ENCODE results near the gene LY6G6C.

The LY6G6C gene

DNA sequence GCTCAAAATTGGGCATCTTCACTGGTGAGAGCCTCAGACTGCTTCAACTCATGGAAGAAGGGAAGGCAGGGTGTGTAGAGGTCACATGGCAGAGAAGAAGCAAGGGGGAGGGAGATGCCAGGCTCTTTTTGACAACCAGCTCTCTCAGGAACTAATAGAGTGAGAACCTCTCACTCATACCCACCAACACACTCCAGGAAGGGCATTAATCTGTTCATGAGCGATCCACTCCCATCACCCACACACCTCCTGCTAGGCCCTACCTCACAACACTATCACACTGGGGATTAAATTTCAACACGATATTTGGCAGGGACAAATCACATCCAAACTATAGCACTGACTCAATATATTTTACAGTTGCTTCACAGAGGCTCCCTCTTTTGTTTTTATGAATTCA lies 20.3 kb upstream of the LY6G6C start:
- Histone ChIP-seq H3K27ac (ENCODE audit: low read depth, low read length) (no peak overlapping the region), H3K4me3 (ENCODE audit: low read depth, low read length) (no peak overlapping the region), H3K9me3 (ENCODE audit: control insufficient read depth, insufficient read depth, low read length) (no peaks in the 10 kb centered on the region), H3K9ac (ENCODE audit: low read depth, low read length) (no peak overlapping the region), H3K4me1 (ENCODE audit: control insufficient read depth, insufficient read depth, low read length) (peaks cover 25% of the 10 kb centered on the region), H3K27me3 (ENCODE audit: control insufficient read depth, insufficient read depth, low read length) (no peaks in the 10 kb centered on the region), H3K36me3 (ENCODE audit: control insufficient read depth, insufficient read depth, low read length) (peaks cover 11% of the 10 kb centered on the region)

GRCh38 chr6:31740397-31741223 lies 19.1 kb upstream of the LY6G6C start:
- peak overlapping the region; percentile 97 for H3K9ac ChIP-seq (ENCODE audit: low read depth, low read length)
- peaks cover 28% of the 10 kb centered on the region for H3K4me1 ChIP-seq (ENCODE audit: control insufficient read depth, insufficient read depth, low read length)
- no peaks in the 10 kb centered on the region for H3K27me3 ChIP-seq (ENCODE audit: control insufficient read depth, insufficient read depth, low read length)
- no peaks in the 10 kb centered on the region for H3K9me3 ChIP-seq (ENCODE audit: control insufficient read depth, insufficient read depth, low read length)
- H3K27ac ChIP-seq (ENCODE audit: low read depth, low read length) = peak overlapping the region; percentile 86
- peaks cover 11% of the 10 kb centered on the region for H3K36me3 ChIP-seq (ENCODE audit: control insufficient read depth, insufficient read depth, low read length)
- peak overlapping the region; percentile 59 for H3K4me3 ChIP-seq (ENCODE audit: low read depth, low read length)

GRCh38 chr6:31739639-31740396 lies 18.3 kb upstream of the LY6G6C start, which contains the start of gene MSH5:
TSS of gene MSH5 (plus strand) at chr6:31740005. CDS start at chr6:31740467, 462 bp downstream.
- Histone ChIP-seq H3K4me3 (ENCODE audit: low read depth, low read length) (peak within 1 kb of the TSS; percentile 60), H3K4me1 (ENCODE audit: control insufficient read depth, insufficient read depth, low read length) (peaks cover 28% of the 10 kb centered on the region), H3K27ac (ENCODE audit: low read depth, low read length) (peak within 1 kb of the TSS; percentile 87), H3K27me3 (ENCODE audit: control insufficient read depth, insufficient read depth, low read length) (no peaks in the 10 kb centered on the region), H3K9me3 (ENCODE audit: control insufficient read depth, insufficient read depth, low read length) (no peaks in the 10 kb centered on the region), H3K36me3 (ENCODE audit: control insufficient read depth, insufficient read depth, low read length) (peaks cover 11% of the 10 kb centered on the region), H3K9ac (ENCODE audit: low read depth, low read length) (peak within 1 kb of the TSS; percentile 97)

GRCh38 chr6:31737991-31738979 lies 16.7 kb upstream of the LY6G6C start:
- H3K9ac ChIP-seq (ENCODE audit: low read depth, low read length) = 0 out of 2 replicates have a peak overlapping the region, but pooled peaks have one; percentile 4
- peaks cover 23% of the 10 kb centered on the region for H3K36me3 ChIP-seq (ENCODE audit: control insufficient read depth, insufficient read depth, low read length)
- H3K4me1 ChIP-seq (ENCODE audit: control insufficient read depth, insufficient read depth, low read length) = peaks cover 34% of the 10 kb centered on the region
- peak overlapping the region; percentile 3; the same call in 1 of the 2 replicates for H3K4me3 ChIP-seq (ENCODE audit: low read depth, low read length)
- H3K27ac ChIP-seq (ENCODE audit: low read depth, low read length) = peak overlapping the region; percentile 92
- H3K27me3 ChIP-seq (ENCODE audit: control insufficient read depth, insufficient read depth, low read length) = no peaks in the 10 kb centered on the region
- H3K9me3 ChIP-seq (ENCODE audit: control insufficient read depth, insufficient read depth, low read length) = no peaks in the 10 kb centered on the region

DNA sequence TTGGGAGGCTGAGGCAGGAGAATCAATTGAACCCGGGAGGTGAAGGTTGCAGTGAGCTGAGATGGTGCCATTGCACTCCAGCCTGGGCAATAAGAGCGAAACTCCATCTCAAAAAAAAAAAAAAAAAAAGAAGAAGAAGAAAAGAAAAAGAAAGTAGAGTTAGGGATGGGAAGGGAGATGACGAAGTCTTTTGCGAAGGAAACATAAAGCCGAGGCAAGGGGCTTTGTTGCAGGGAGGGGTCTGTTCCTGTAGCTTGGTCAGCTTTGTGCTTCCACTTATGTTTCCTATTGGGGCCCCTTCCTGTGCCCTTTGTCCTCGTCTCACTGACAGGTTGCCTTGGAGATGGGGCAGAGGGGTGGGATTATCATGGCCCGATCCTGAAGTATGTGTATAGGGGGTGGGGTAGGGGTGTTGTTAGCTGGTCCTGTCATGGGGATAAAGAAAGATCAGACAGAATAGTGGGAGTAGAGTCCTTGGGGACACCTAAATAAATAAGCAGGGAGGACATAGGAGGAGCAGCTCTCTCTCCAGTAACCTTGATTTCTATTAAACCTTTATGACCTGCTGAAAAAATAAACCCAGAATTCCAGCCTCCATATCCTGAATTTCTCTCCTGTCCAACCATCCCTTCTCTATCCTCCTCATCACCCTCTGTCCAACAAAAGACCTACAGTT lies 15.9 kb upstream of the LY6G6C start:
- H3K4me3 ChIP-seq (ENCODE audit: low read depth, low read length) = peak overlapping the region; percentile 3; the same call in 1 of the 2 replicates

DNA sequence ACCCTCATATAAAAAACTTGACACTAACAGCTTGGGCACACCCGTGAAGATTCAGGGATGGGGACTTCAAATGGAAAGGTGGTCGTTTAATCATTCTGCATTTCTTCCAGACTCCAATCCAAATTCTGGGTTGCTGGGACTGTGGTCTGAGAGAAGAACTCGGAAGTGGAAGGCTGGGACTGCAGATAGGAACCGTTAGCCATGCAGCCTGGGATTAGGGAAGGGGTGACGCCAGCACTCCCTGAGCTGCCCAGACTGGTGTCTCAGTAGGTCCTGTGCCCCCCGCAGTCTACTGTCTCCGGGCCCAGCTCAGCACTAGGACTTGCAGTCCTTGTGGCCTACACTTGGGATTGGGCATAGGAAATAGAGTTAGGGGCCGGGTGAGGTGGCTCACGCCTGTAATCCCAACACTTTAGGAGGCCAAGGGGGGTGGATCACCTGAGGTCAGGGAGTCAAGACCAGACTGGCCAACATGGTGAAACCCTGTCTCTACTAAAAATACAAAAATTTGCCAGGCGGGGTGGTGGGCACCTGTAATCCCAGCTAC lies 15.3 kb upstream of the LY6G6C start:
- peak overlapping the region; percentile 92 for H3K27ac ChIP-seq (ENCODE audit: low read depth, low read length)
- peaks cover 33% of the 10 kb centered on the region for H3K36me3 ChIP-seq (ENCODE audit: control insufficient read depth, insufficient read depth, low read length)
- H3K9me3 ChIP-seq (ENCODE audit: control insufficient read depth, insufficient read depth, low read length) = no peaks in the 10 kb centered on the region
- H3K4me1 ChIP-seq (ENCODE audit: control insufficient read depth, insufficient read depth, low read length) = peaks cover 34% of the 10 kb centered on the region
- H3K27me3 ChIP-seq (ENCODE audit: control insufficient read depth, insufficient read depth, low read length) = no peaks in the 10 kb centered on the region
- H3K9ac ChIP-seq (ENCODE audit: low read depth, low read length) = no peak overlapping the region
- peak overlapping the region; percentile 83 for H3K4me3 ChIP-seq (ENCODE audit: low read depth, low read length)

More for the DNA sequence above, 15.9 kb upstream of the LY6G6C start:
- Histone ChIP-seq H3K27ac (ENCODE audit: low read depth, low read length) (peak overlapping the region; percentile 92), H3K36me3 (ENCODE audit: control insufficient read depth, insufficient read depth, low read length) (peaks cover 29% of the 10 kb centered on the region), H3K27me3 (ENCODE audit: control insufficient read depth, insufficient read depth, low read length) (no peaks in the 10 kb centered on the region), H3K9me3 (ENCODE audit: control insufficient read depth, insufficient read depth, low read length) (no peaks in the 10 kb centered on the region), H3K4me1 (ENCODE audit: control insufficient read depth, insufficient read depth, low read length) (peaks cover 34% of the 10 kb centered on the region), H3K9ac (ENCODE audit: low read depth, low read length) (no peak overlapping the region)

DNA sequence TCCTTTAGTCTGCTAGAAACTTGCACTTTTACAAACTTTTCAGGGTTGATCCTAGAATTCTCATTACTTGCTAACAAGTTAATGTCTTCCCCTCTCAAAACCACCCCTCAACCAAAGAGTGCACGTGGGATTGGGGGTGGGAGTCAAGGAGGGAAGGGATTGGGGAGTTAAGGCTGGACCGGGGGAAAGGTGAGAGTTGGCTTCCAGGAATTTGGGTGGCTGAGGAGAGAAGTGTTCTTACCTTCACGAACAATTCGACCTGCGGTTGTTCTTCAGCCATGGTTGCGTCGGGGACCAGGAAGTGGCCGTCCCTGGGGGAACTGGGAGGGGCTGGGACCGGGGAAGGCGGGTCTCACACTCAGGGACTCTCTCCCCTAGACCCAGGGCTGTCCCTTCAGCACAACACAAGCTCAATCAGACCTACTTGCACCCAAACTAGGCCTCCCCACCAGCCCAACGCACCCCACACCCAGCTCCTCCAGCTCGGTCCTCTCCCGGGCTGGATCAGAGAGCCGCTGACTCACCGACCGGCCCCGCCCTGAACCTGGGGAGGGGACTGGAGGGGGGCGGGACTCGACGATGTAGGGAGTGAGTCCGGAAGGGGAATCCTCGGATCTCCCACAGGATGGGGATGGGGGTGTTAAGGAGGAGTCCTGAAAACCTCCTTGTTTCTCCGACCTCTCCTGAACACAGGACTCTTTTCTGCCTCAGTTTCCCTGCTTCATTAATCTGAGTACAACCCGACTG lies 14.6 kb upstream of the LY6G6C start, which contains the start of gene CLIC1:
CLIC1 (minus strand) TSS at position 510 of the 747 bp plus-strand sequence; CDS start at position 280, 230 bp downstream.
- no peaks in the 10 kb centered on the region for H3K27me3 ChIP-seq (ENCODE audit: control insufficient read depth, insufficient read depth, low read length)
- H3K9ac ChIP-seq (ENCODE audit: low read depth, low read length) = peak within 1 kb of the TSS; percentile 64
- H3K9me3 ChIP-seq (ENCODE audit: control insufficient read depth, insufficient read depth, low read length) = no peaks in the 10 kb centered on the region
- peak within 1 kb of the TSS; percentile 92 for H3K27ac ChIP-seq (ENCODE audit: low read depth, low read length)
- H3K4me3 ChIP-seq (ENCODE audit: low read depth, low read length) = peak within 1 kb of the TSS; percentile 83
- H3K4me1 ChIP-seq (ENCODE audit: control insufficient read depth, insufficient read depth, low read length) = peaks cover 34% of the 10 kb centered on the region
- peaks cover 32% of the 10 kb centered on the region for H3K36me3 ChIP-seq (ENCODE audit: control insufficient read depth, insufficient read depth, low read length)

- H3K27ac ChIP-seq (ENCODE audit: low read depth, low read length) = peak overlapping the region; percentile 92
- H3K4me1 ChIP-seq (ENCODE audit: control insufficient read depth, insufficient read depth, low read length) = peaks cover 35% of the 10 kb centered on the region
- peak overlapping the region; percentile 83 for H3K4me3 ChIP-seq (ENCODE audit: low read depth, low read length)
- peaks cover 35% of the 10 kb centered on the region for H3K36me3 ChIP-seq (ENCODE audit: control insufficient read depth, insufficient read depth, low read length)
- no peaks in the 10 kb centered on the region for H3K27me3 ChIP-seq (ENCODE audit: control insufficient read depth, insufficient read depth, low read length)
- peak overlapping the region; percentile 64 for H3K9ac ChIP-seq (ENCODE audit: low read depth, low read length)
- H3K9me3 ChIP-seq (ENCODE audit: control insufficient read depth, insufficient read depth, low read length) = no peaks in the 10 kb centered on the region
These were observed 13.4 kb upstream of the LY6G6C start for GRCh38 chr6:31734821-31735406.

GRCh38 chr6:31734247-31734820 lies 12.8 kb upstream of the LY6G6C start:
- H3K9ac ChIP-seq (ENCODE audit: low read depth, low read length) = 0 out of 2 replicates have a peak overlapping the region, but pooled peaks have one; percentile 11

More at GRCh38 chr6:31734247-31734820, 12.8 kb upstream of the LY6G6C start:
- H3K9me3 ChIP-seq (ENCODE audit: control insufficient read depth, insufficient read depth, low read length) = no peaks in the 10 kb centered on the region
- no peaks in the 10 kb centered on the region for H3K27me3 ChIP-seq (ENCODE audit: control insufficient read depth, insufficient read depth, low read length)
- peaks cover 35% of the 10 kb centered on the region for H3K36me3 ChIP-seq (ENCODE audit: control insufficient read depth, insufficient read depth, low read length)
- peaks cover 34% of the 10 kb centered on the region for H3K4me1 ChIP-seq (ENCODE audit: control insufficient read depth, insufficient read depth, low read length)
- peak overlapping the region; percentile 92 for H3K27ac ChIP-seq (ENCODE audit: low read depth, low read length)
- H3K4me3 ChIP-seq (ENCODE audit: low read depth, low read length) = peak overlapping the region; percentile 83

Measured in HUES48 (cell line).